ENCODE results near the gene IGF1R. TPM values are rescaled to one million over a fixed set of nuclear protein-coding genes. Genes with fewer than 3 reads are reported as not detected.

The IGF1R gene
- total and polyA plus RNA-seq, 2 of the 13 experiments (the other 11 are each of a cell fraction or from before 2014, with no cell fraction given): 15.9 to 18.4 TPM

DNA sequence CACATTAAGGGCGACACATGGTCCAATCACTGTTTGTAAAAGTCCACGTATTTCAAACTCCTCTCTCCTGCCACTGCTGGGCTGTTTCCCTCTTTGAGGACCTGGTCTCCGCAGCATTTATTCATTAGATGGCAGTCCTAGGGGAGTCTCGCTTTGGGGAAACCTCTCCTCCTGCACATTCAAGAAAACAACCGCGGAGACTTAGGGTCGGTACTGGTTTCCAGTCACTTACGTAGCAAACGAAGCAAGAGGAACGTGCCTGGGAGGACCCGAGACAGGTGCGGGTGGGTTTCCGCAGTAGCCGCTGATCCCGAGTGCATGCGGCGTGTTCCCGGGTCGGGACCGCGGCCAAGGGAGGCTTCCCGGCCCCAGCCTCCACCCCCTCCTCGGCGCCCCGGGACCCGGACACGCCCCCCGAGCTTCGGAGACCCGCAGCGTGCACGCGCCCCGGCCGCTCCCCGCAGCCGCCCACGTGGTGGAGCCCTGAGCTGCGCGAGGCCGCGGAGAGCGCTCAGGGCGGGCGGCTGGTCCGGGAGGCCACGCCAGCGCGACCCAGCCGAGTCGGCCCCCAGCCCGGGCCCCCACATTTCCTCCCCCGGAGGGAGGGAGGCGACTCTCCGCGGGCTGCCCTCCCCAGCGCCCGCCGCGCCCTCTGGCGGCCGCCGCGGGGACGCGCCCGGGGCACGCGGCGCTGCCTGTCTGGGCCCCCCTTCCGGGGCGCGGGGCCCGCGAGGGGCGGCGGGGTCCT, 1.1 kb upstream of the IGF1R start (continued):
- TF ChIP-seq, protein P1, sequence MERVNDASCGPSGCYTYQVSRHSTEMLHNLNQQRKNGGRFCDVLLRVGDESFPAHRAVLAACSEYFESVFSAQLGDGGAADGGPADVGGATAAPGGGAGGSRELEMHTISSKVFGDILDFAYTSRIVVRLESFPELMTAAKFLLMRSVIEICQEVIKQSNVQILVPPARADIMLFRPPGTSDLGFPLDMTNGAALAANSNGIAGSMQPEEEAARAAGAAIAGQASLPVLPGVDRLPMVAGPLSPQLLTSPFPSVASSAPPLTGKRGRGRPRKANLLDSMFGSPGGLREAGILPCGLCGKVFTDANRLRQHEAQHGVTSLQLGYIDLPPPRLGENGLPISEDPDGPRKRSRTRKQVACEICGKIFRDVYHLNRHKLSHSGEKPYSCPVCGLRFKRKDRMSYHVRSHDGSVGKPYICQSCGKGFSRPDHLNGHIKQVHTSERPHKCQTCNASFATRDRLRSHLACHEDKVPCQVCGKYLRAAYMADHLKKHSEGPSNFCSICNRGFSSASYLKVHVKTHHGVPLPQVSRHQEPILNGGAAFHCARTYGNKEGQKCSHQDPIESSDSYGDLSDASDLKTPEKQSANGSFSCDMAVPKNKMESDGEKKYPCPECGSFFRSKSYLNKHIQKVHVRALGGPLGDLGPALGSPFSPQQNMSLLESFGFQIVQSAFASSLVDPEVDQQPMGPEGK (CRISPR knock-in tag; IDR thresholded peaks at IDR 0.05): peak; percentile 88
- peak; percentile 80; the same call in 1 of the 2 replicates for TF ChIP-seq ZNF766 (CRISPR knock-in tag; IDR thresholded peaks at IDR 0.05; ENCODE audit: borderline replicate concordance)
- TF ChIP-seq SRY (CRISPR knock-in tag; IDR thresholded peaks at IDR 0.05): 0 out of 2 replicates have a peak, but pooled peaks have one; percentile 31
- TF ChIP-seq, protein P2, sequence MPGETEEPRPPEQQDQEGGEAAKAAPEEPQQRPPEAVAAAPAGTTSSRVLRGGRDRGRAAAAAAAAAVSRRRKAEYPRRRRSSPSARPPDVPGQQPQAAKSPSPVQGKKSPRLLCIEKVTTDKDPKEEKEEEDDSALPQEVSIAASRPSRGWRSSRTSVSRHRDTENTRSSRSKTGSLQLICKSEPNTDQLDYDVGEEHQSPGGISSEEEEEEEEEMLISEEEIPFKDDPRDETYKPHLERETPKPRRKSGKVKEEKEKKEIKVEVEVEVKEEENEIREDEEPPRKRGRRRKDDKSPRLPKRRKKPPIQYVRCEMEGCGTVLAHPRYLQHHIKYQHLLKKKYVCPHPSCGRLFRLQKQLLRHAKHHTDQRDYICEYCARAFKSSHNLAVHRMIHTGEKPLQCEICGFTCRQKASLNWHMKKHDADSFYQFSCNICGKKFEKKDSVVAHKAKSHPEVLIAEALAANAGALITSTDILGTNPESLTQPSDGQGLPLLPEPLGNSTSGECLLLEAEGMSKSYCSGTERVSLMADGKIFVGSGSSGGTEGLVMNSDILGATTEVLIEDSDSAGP (CRISPR knock-in tag; IDR thresholded peaks at IDR 0.05; ENCODE audit: borderline replicate concordance): peak; percentile 72
- no peak for TF ChIP-seq ZFP41 (CRISPR knock-in tag; IDR thresholded peaks at IDR 0.05; ENCODE audit: borderline replicate concordance)
- TF ChIP-seq TRIM24 (CRISPR knock-in tag; IDR thresholded peaks at IDR 0.05): no peak
- TF ChIP-seq STAT5B (CRISPR knock-in tag; IDR thresholded peaks at IDR 0.05): no peak
- TF ChIP-seq ZNF30 (CRISPR knock-in tag; IDR thresholded peaks at IDR 0.05): 0 out of 2 replicates have a peak, but pooled peaks have one; percentile 61
- TF ChIP-seq, protein P3, sequence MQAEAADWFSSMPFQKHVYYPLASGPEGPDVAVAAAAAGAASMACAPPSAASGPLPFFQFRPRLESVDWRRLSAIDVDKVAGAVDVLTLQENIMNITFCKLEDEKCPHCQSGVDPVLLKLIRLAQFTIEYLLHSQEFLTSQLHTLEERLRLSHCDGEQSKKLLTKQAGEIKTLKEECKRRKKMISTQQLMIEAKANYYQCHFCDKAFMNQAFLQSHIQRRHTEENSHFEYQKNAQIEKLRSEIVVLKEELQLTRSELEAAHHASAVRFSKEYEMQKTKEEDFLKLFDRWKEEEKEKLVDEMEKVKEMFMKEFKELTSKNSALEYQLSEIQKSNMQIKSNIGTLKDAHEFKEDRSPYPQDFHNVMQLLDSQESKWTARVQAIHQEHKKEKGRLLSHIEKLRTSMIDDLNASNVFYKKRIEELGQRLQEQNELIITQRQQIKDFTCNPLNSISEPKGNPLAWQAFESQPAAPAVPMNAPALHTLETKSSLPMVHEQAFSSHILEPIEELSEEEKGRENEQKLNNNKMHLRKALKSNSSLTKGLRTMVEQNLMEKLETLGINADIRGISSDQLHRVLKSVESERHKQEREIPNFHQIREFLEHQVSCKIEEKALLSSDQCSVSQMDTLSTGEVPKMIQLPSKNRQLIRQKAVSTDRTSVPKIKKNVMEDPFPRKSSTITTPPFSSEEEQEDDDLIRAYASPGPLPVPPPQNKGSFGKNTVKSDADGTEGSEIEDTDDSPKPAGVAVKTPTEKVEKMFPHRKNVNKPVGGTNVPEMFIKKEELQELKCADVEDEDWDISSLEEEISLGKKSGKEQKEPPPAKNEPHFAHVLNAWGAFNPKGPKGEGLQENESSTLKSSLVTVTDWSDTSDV (CRISPR knock-in tag; IDR thresholded peaks at IDR 0.05): 0 out of 2 replicates have a peak, but pooled peaks have one; percentile 61
- TF ChIP-seq GFI1 (CRISPR knock-in tag; IDR thresholded peaks at IDR 0.05; ENCODE audit: borderline replicate concordance): peak; percentile 71; the same call in 1 of the 2 replicates
- TF ChIP-seq, protein P4, sequence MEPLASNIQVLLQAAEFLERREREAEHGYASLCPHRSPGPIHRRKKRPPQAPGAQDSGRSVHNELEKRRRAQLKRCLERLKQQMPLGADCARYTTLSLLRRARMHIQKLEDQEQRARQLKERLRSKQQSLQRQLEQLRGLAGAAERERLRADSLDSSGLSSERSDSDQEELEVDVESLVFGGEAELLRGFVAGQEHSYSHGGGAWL (CRISPR knock-in tag; IDR thresholded peaks at IDR 0.05): 0 out of 2 replicates have a peak, but pooled peaks have one; percentile 62
- TF ChIP-seq SALL1 (CRISPR knock-in tag; IDR thresholded peaks at IDR 0.05): peak; percentile 86
- TF ChIP-seq NFE2L1 (CRISPR knock-in tag; IDR thresholded peaks at IDR 0.05; ENCODE audit: borderline replicate concordance): no peak
- peak; percentile 50; the same call in 1 of the 2 replicates for TF ChIP-seq ZNF678 (CRISPR knock-in tag; IDR thresholded peaks at IDR 0.05)
- TF ChIP-seq, protein P5, sequence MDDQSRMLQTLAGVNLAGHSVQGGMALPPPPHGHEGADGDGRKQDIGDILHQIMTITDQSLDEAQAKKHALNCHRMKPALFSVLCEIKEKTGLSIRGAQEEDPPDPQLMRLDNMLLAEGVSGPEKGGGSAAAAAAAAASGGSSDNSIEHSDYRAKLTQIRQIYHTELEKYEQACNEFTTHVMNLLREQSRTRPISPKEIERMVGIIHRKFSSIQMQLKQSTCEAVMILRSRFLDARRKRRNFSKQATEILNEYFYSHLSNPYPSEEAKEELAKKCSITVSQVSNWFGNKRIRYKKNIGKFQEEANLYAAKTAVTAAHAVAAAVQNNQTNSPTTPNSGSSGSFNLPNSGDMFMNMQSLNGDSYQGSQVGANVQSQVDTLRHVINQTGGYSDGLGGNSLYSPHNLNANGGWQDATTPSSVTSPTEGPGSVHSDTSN (CRISPR knock-in tag; IDR thresholded peaks at IDR 0.05; ENCODE audit: borderline replicate concordance): no peak
- peak; percentile 86 for TF ChIP-seq ZNF746 (CRISPR knock-in tag; IDR thresholded peaks at IDR 0.05)
- TF ChIP-seq ELF3 (CRISPR knock-in tag; IDR thresholded peaks at IDR 0.05): 0 out of 2 replicates have a peak, but pooled peaks have one; percentile 13
- TF ChIP-seq ARNT2 (CRISPR knock-in tag; IDR thresholded peaks at IDR 0.05; ENCODE audit: low read depth): peak; percentile 95
- TF ChIP-seq GABPB1 (CRISPR knock-in tag; IDR thresholded peaks at IDR 0.05): peak; percentile 89
- no peak for TF ChIP-seq SP1 (IDR thresholded peaks at IDR 0.05)
- peak; percentile 59; the same call in 1 of the 2 replicates for TF ChIP-seq SP1 (CRISPR knock-in tag; IDR thresholded peaks at IDR 0.05)
